IPS-NIHi11 (cell line): ENCODE results near the gene ATP5F1A.

ENCODE experiments used
- DNase-seq: peaks from one replicate; pipeline ENCODE4 v3.0.0; 2012; ENCODE audit warnings: mixed read lengths, low spot score

Gene ATP5F1A

GRCh38 chr18:46073474-46074331 lies 24.4 kb downstream of the ATP5F1A start:
- DNase-seq: peak; percentile 48

- DNase-seq: no peak
These were observed 25.1 kb downstream of the ATP5F1A start for GRCh38 chr18:46072959-46073358.

GRCh38 chr18:46072376-46072867 lies 25.7 kb downstream of the ATP5F1A start:
- no peak for DNase-seq

- DNase-seq: peak; percentile 76
These were observed 26.3 kb downstream of the ATP5F1A start, which contains the start of gene PSTPIP2 for GRCh38 chr18:46071653-46072375. TSS of gene PSTPIP2 (minus strand) at chr18:46072260. CDS start at chr18:46072188, 72 bp downstream.

GRCh38 chr18:46070815-46071652 lies 27.1 kb downstream of the ATP5F1A start:
- DNase-seq: no peak

GRCh38 chr18:46070232-46070631 lies 27.9 kb downstream of the ATP5F1A start:
- DNase-seq: no peak

GRCh38 chr18:46069524-46069923 lies 28.6 kb downstream of the ATP5F1A start:
- DNase-seq: no peak

- no peak for DNase-seq
These were observed 29.3 kb downstream of the ATP5F1A start for GRCh38 chr18:46068763-46069162.

GRCh38 chr18:46067438-46068007 lies 30.6 kb downstream of the ATP5F1A start:
- DNase-seq: peak; percentile 39

- DNase-seq: no peak
These were observed 35.3 kb downstream of the ATP5F1A start for GRCh38 chr18:46062781-46063180.

GRCh38 chr18:46061796-46062195 lies 36.3 kb downstream of the ATP5F1A start:
- no peak for DNase-seq

- no peak for DNase-seq
These were observed 36.7 kb downstream of the ATP5F1A start for GRCh38 chr18:46061387-46061786.

GRCh38 chr18:46060359-46060841 lies 37.7 kb downstream of the ATP5F1A start:
- no peak for DNase-seq

GRCh38 chr18:46055838-46056230 lies 42.3 kb downstream of the ATP5F1A start:
- no peak for DNase-seq

- DNase-seq: no peak
These were observed 42.9 kb downstream of the ATP5F1A start for GRCh38 chr18:46054956-46055837.

- DNase-seq: no peak
These were observed 44.6 kb downstream of the ATP5F1A start for GRCh38 chr18:46053368-46054095.

GRCh38 chr18:46051731-46052461 lies 46.2 kb downstream of the ATP5F1A start:
- DNase-seq: no peak

- DNase-seq: no peak
These were observed 47.8 kb downstream of the ATP5F1A start for GRCh38 chr18:46050268-46050667.

- no peak for DNase-seq
These were observed 49.5 kb downstream of the ATP5F1A start for GRCh38 chr18:46048641-46049040.
